NCI-H524 treated with DMSO at 0.1 percent for 48 hours (cell line): ENCODE results near the gene CEP128.

Source experiments
- DNase-seq: peaks from one replicate; lab custom pipeline; 2025; lab: John Stamatoyannopoulos, UW

CEP128 gene

GRCh38 chr14:80901822-80902221 is 39.7 kb downstream of the CEP128 start:
- DNase-seq: no peak

- no peak for DNase-seq
Measured at GRCh38 chr14:80901260-80901659, 40.3 kb downstream of the CEP128 start.

GRCh38 chr14:80872645-80873044 is 68.9 kb downstream of the CEP128 start:
- no peak for DNase-seq

GRCh38 chr14:80868260-80868659 is 73.3 kb downstream of the CEP128 start:
- DNase-seq: no peak

GRCh38 chr14:80867798-80868197 is 73.7 kb downstream of the CEP128 start:
- no peak for DNase-seq

GRCh38 chr14:80867091-80867490 is 74.4 kb downstream of the CEP128 start:
- no peak for DNase-seq

GRCh38 chr14:80865565-80865964 is 76.0 kb downstream of the CEP128 start:
- DNase-seq: no peak

- DNase-seq: no peak
Measured at GRCh38 chr14:80862983-80863382, 78.6 kb downstream of the CEP128 start.

GRCh38 chr14:80862541-80862940 is 79.0 kb downstream of the CEP128 start:
- DNase-seq: no peak

- no peak for DNase-seq
Measured at GRCh38 chr14:80850197-80850814, 91.2 kb downstream of the CEP128 start.

GRCh38 chr14:80847070-80847469 is 94.5 kb downstream of the CEP128 start:
- DNase-seq: no peak

GRCh38 chr14:80845856-80846255 is 95.7 kb downstream of the CEP128 start:
- no peak for DNase-seq

GRCh38 chr14:80844872-80845271 is 96.7 kb downstream of the CEP128 start:
- no peak for DNase-seq

- DNase-seq: no peak
Measured at GRCh38 chr14:80839743-80840142, 101.8 kb downstream of the CEP128 start.

- DNase-seq: no peak
Measured at GRCh38 chr14:80809663-80810062, 131.9 kb downstream of the CEP128 start.

- no peak for DNase-seq
Measured at GRCh38 chr14:80805136-80805535, 136.4 kb downstream of the CEP128 start.

GRCh38 chr14:80798878-80799277 is 142.7 kb downstream of the CEP128 start:
- no peak for DNase-seq

GRCh38 chr14:80798211-80798610 is 143.3 kb downstream of the CEP128 start:
- DNase-seq: no peak

- DNase-seq: no peak
Measured at GRCh38 chr14:80792771-80793170, 148.8 kb downstream of the CEP128 start.

- DNase-seq: no peak
Measured at GRCh38 chr14:80787876-80788275, 153.7 kb downstream of the CEP128 start.

- no peak for DNase-seq
Measured at GRCh38 chr14:80784820-80785219, 156.7 kb downstream of the CEP128 start.

- no peak for DNase-seq
Measured at GRCh38 chr14:80781972-80782367, 159.6 kb downstream of the CEP128 start.

- no peak for DNase-seq
Measured at GRCh38 chr14:80780500-80780899, 161.0 kb downstream of the CEP128 start.

GRCh38 chr14:80776657-80777056 is 164.9 kb downstream of the CEP128 start:
- DNase-seq: no peak

- no peak for DNase-seq
Measured at GRCh38 chr14:80776186-80776585, 165.4 kb downstream of the CEP128 start.
